ENCODE results near the gene PPP1R3F. TPM values are rescaled to one million over a fixed set of nuclear protein-coding genes. Genes with fewer than 3 reads are reported as not detected.

Gene PPP1R3F
- total RNA-seq, 2 experiments from 2014 or later, result 4.8 to 6.1 TPM

Other genes starting within 250 kb of the PPP1R3F start
- 10 to 100 TPM; 35.7 to 39.7 TPM for gene TFE3, start 226.4 kb upstream of the PPP1R3F start, total RNA-seq
- gene CCDC120, start 210.8 kb upstream of the PPP1R3F start, total RNA-seq, result 10 to 100 TPM; 13.0 to 18.0 TPM
- 10 to 100 TPM; 16.7 to 17.5 TPM for gene PRAF2, start 195.8 kb upstream of the PPP1R3F start, total RNA-seq
- gene WDR45, start 189.9 kb upstream of the PPP1R3F start, total RNA-seq, result 10 to 100 TPM; 54.4 to 58.2 TPM
- 10 to 100 TPM; 10.9 to 12.6 TPM for gene GPKOW, start 146.1 kb upstream of the PPP1R3F start, total RNA-seq
- gene MAGIX, start 107.0 kb upstream of the PPP1R3F start, total RNA-seq, result under 1 TPM; 0.31 to 0.84 TPM
- gene PLP2, start 97.9 kb upstream of the PPP1R3F start, total RNA-seq, result 10 to 100 TPM; 95.9 to 96.4 TPM
- 1 to 10 TPM in 1 of 2 experiments, under 1 TPM in 1; 0.98 to 1.5 TPM for gene PRICKLE3, start 83.4 kb upstream of the PPP1R3F start, total RNA-seq
- gene SYP, start 69.6 kb upstream of the PPP1R3F start, total RNA-seq, result under 1 TPM; 0.44 to 0.65 TPM
- under 1 TPM; 0.84 to 0.86 TPM for gene CACNA1F, start 36.5 kb upstream of the PPP1R3F start, total RNA-seq
- gene CCDC22, start 34.3 kb upstream of the PPP1R3F start, total RNA-seq, result 10 to 100 TPM; 13.9 to 15.0 TPM
- under 1 TPM; 0.67 to 0.71 TPM for gene FOXP3, start 5.1 kb upstream of the PPP1R3F start, total RNA-seq
- not detected for gene GAGE10, start 33.9 kb downstream of the PPP1R3F start, total RNA-seq
- gene GAGE12J, start 52.2 kb downstream of the PPP1R3F start, total RNA-seq, result not detected
- gene GAGE13, start 61.8 kb downstream of the PPP1R3F start, total RNA-seq, result not detected